Common myeloid progenitor, CD34-positive (primary cell): Measurements from ENCODE around the gene CSF3.

Source experiments
- CTCF ChIA-PET: fragments of 350-600 bp; sonication (Branson Sonifier 250); formaldehyde crosslinking; loops from one replicate; lab custom pipeline; 2021; ENCODE audit warnings: antibody characterized with exemption; lab: Charles Lee
- POLR2A ChIA-PET: fragments of 350-600 bp; sonication (Branson Sonifier 250); formaldehyde crosslinking; loops from one replicate; lab custom pipeline; 2021; ENCODE audit warnings: antibody characterized with exemption; lab: Charles Lee
- DNase-seq, 3 donors: peaks; one replicate each; pipeline versions ENCODE4 v3.0.0 to v3.0.0-alpha.2; 2013
- H3K27ac ChIP-seq, 2 experiments: 1 replicate in 1 of 2; 2 replicates in 1 of 2; pipeline ENCODE4 v1.7.0; 2013; ENCODE audit warnings: inconsistent platforms in 2 of 2, low read length in 2 of 2, mild to moderate bottlenecking in 2 of 2, low read depth in 1 of 2, moderate library complexity in 1 of 2; ENCODE audit not compliant: severe bottlenecking in 2 of 2, insufficient read depth in 1 of 2, poor library complexity in 1 of 2
- H3K27me3 ChIP-seq, 5 experiments: replicated peaks in 2 of 5; 1 replicate in 3 of 5; 2 replicates in 2 of 5; pipeline versions ENCODE4 v1.6.1 to v1.7.0; 2013; ENCODE audit warnings: low read length in 4 of 5, mild to moderate bottlenecking in 2 of 5, moderate library complexity in 2 of 5, inconsistent platforms in 1 of 5; ENCODE audit not compliant: insufficient read depth in 5 of 5, control insufficient read depth in 4 of 5
- H3K36me3 ChIP-seq, 4 experiments: 1 replicate in 2 of 4; 2 replicates in 2 of 4; pipeline versions ENCODE4 v1.6.1 to v1.7.0; 2013; ENCODE audit warnings: low read length in 3 of 4, control low read depth in 1 of 4, mild to moderate bottlenecking in 1 of 4; ENCODE audit not compliant: control insufficient read depth in 4 of 4, insufficient read depth in 4 of 4
- H3K4me1 ChIP-seq, 4 experiments: 1 replicate in 3 of 4; 2 replicates in 1 of 4; pipeline versions ENCODE4 v1.6.1 to v1.7.1; 2013; ENCODE audit warnings: low read length in 3 of 4, mild to moderate bottlenecking in 3 of 4, control low read depth in 1 of 4, inconsistent platforms in 1 of 4, moderate library complexity in 1 of 4; ENCODE audit not compliant: control insufficient read depth in 4 of 4, insufficient read depth in 4 of 4; ENCODE audit errors: control extremely low read depth in 1 of 4
- H3K4me3 ChIP-seq, 7 experiments: 1 replicate in 4 of 7; 2 replicates in 3 of 7; pipeline versions ENCODE4 v1.5.1 to v1.7.0; 2013; ENCODE audit warnings: mild to moderate bottlenecking in 7 of 7, low read length in 6 of 7, moderate library complexity in 6 of 7, inconsistent platforms in 2 of 7, low read depth in 2 of 7, control low read depth in 1 of 7; ENCODE audit not compliant: insufficient read depth in 4 of 7, control insufficient read depth in 1 of 7; ENCODE audit errors: extremely low read depth in 1 of 7
- H3K9me3 ChIP-seq, 5 experiments: 1 replicate in 4 of 5; 2 replicates in 1 of 5; pipeline versions ENCODE4 v1.6.1 to v1.7.1; 2013; ENCODE audit warnings: low read length in 4 of 5, mild to moderate bottlenecking in 2 of 5, inconsistent platforms in 1 of 5, low read depth in 1 of 5, moderate library complexity in 1 of 5; ENCODE audit not compliant: control insufficient read depth in 4 of 5, insufficient read depth in 2 of 5; ENCODE audit errors: control extremely low read depth in 1 of 5
- WGBS: methylation state at CpG from one replicate; pipeline ENCODE4 v1.1.5; 2013; ENCODE audit not compliant: insufficient coverage; 5-methylcytosine and 5-hydroxymethylcytosine counted together

CSF3 gene

DNA sequence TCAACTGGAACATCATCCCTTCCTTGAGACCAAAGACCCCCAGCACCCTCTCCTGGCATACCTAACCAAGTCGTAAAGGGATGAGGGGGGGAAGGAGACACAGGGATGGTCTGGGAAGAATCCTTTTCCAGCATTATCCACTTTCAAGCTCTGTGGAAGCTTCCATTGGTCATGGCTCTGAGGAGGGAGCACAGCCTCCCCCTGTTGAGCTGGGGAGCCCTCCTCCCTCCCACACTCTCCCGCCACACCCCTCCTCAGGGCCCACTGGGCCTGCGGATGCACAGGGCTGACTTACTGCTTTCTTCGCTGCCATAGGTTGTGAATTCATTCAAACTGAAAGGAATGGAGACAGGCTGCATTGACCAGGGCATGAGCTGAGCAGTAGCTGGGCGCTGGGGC, 12.4 kb downstream of the CSF3 start:
- CTCF ChIA-PET = interaction anchor here (0.8 to 6.9 kb wide), 17 partner anchors 10 to 451 kb away, joined by 3 to 113 read pairs (median 5); partner anchors contain the start of gene CSF3

DNA sequence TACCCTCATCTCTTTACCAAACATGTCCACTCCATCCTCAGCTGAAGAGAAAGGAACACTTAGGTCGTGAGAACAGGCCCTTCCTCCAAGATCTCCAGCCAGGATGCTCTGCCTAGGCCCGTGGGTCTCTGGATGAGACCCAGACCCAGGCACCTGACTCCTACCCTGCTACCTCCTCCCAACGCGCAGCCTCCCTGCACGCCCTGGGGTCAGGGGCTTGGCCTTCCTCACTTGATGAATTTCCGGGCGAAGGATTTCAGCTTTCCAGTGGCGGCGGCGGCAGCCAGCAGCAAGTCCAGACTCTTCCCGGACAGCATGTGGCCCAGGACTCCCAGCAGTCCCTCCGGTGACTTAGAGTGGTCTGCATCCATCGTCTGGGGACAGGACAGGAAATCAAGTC, 13.4 kb downstream of the CSF3 start:
- 95% methylated on average over 10 of the region's 13 CpGs for WGBS
- H3K4me3 ChIP-seq = no peak overlapping the region
- POLR2A ChIA-PET = interaction anchor here (0.6 kb wide), 1 partner anchor 44 kb away, joined by 3 read pairs; no protein-coding TSS in a partner anchor
- no peak for DNase-seq
- no peak overlapping the region for H3K27ac ChIP-seq
- no peaks in the 10 kb centered on the region for H3K9me3 ChIP-seq
- peaks cover 17 to 84% (median 66%) of the 10 kb centered on the region in 4 experiments for H3K36me3 ChIP-seq
- peaks cover 0 to 2% (median 0%) of the 10 kb centered on the region in 4 experiments for H3K4me1 ChIP-seq
- H3K27me3 ChIP-seq = no peaks in the 10 kb centered on the region
- CTCF ChIA-PET = interaction anchor here (0.9 to 6.9 kb wide), 7 partner anchors 9 to 140 kb away, joined by 3 to 113 read pairs (median 7); partner anchors contain the start of gene CSF3

More for the DNA sequence above, 12.4 kb downstream of the CSF3 start:
- Histone ChIP-seq H3K27me3 (no peaks in the 10 kb centered on the region), H3K27ac (no peak overlapping the region), H3K36me3 (peaks cover 15 to 83% (median 65%) of the 10 kb centered on the region in 4 experiments), H3K9me3 (no peaks in the 10 kb centered on the region), H3K4me1 (peaks cover 0 to 6% (median 0%) of the 10 kb centered on the region in 4 experiments), H3K4me3 (no peak overlapping the region)
- POLR2A ChIA-PET = no interaction called here
- no peak for DNase-seq
- 100% methylated on average over 1 of the region's 5 CpGs for WGBS

DNA sequence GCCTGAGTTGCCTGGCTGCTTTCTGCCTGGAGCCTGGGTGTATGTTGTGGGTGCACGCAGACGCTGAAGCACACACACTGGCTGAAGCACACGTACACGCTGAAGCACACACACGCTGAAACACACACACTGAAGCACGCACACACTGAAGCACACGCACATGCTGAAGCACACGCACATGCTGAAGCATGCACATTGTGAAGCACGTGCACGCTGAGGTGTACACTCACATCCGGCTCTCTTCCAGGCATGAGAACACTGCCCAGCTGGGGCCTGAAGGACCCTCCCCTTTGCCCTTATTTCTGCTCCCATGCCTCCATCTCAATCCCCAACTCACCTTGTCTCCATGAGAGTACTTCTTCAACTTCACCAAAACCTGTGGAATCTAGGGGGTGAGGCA, 16.5 kb downstream of the CSF3 start:
- Histone ChIP-seq H3K4me3 (no peak overlapping the region), H3K36me3 (peaks cover 17 to 81% (median 67%) of the 10 kb centered on the region in 4 experiments), H3K27me3 (no peaks in the 10 kb centered on the region), H3K9me3 (no peaks in the 10 kb centered on the region), H3K4me1 (no peaks in the 10 kb centered on the region), H3K27ac (no peak overlapping the region)
- DNase-seq = no peak
- POLR2A ChIA-PET = interaction anchor here (1.5 kb wide), 1 partner anchor 15 kb away, joined by 3 read pairs; no protein-coding TSS in a partner anchor
- 95% methylated on average over 11 of the region's 11 CpGs for WGBS
- CTCF ChIA-PET = interaction anchor here (1.4 to 2.5 kb wide), 2 partner anchors 10 to 54 kb away, joined by 4 to 10 read pairs; no protein-coding TSS in a partner anchor

DNA sequence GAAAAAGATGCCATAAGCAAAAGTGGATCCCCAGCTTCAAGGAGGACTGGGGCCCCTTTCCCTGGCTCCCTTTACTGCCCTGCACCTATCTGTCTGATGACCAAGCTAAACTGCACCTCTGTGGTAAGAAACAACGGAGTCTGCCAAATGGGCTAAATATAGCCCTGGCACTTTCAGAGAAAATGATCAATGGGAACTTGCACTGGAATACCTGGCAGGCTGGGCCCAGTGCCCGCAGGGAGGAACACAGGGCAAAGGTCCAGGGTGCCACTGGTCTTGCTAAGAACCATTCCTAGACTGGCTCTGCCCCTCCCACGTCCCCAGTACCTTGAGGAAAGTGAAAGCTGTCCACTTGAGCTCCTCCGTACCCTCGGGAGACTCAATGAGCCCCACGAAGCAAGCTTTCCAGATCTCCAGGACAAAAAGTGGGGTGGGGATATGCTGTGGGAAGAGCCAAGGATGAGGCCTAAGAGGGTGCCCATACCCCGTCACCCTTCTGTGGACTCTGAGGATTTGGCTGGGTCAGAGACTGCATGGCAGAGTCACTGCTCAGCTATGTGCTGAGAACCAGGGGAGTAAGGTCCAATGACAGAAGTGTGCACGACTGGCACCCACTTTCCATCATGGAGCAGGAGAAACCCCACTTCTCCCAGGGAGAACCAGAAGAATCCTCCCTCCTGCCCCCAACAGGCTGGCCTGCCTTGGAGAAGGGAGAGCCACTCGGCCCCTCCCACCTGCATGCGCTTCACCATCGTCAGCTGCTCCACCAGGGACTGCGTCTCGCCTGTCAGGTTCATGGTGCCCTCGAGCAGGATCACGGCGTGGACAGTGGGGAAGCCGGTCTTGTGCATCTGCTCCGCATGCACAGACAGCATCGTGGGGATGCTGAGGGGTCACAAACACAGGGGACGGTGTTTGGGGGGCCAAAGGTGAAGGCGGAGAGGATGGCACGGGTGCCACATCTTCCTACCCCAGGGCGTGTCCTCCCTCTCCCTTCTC, 17.4 kb downstream of the CSF3 start:
- POLR2A ChIA-PET = interaction anchor here (1.0 to 1.5 kb wide), 2 partner anchors 16 to 18 kb away, joined by 3 read pairs; partner anchors contain the start of gene CSF3
- Histone ChIP-seq H3K4me3 (no peak overlapping the region), H3K27ac (no peak overlapping the region), H3K36me3 (peaks cover 17 to 78% (median 63%) of the 10 kb centered on the region in 4 experiments), H3K27me3 (no peaks in the 10 kb centered on the region), H3K4me1 (no peaks in the 10 kb centered on the region), H3K9me3 (no peaks in the 10 kb centered on the region)
- over 99% methylated on average over 12 of the region's 23 CpGs for WGBS
- DNase-seq = no peak
- CTCF ChIA-PET = interaction anchor here (0.5 to 1.4 kb wide), 5 partner anchors 10 to 439 kb away, joined by 3 to 4 read pairs (median 3); no protein-coding TSS in a partner anchor

DNA sequence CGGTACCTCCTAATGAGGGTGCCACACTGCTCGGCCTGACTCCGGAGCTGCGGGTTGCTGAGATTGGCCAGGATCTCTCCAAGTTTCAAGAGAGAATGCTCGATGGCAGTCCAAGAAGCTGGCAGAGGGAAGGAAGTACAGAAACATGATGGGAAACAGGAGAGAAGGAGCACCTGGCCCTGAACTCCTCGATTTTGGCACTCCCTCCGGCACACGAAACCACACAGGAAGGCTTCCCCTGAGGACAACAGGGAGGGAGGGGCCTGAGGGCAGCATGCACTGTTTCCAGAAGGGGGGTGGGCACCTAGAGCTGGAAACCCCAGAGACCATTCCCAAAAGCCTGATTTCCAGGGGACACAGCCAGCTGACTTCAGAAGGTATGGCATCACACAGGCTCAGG, 18.1 kb downstream of the CSF3 start:
- 96% methylated on average over 7 of the region's 8 CpGs for WGBS

DNA sequence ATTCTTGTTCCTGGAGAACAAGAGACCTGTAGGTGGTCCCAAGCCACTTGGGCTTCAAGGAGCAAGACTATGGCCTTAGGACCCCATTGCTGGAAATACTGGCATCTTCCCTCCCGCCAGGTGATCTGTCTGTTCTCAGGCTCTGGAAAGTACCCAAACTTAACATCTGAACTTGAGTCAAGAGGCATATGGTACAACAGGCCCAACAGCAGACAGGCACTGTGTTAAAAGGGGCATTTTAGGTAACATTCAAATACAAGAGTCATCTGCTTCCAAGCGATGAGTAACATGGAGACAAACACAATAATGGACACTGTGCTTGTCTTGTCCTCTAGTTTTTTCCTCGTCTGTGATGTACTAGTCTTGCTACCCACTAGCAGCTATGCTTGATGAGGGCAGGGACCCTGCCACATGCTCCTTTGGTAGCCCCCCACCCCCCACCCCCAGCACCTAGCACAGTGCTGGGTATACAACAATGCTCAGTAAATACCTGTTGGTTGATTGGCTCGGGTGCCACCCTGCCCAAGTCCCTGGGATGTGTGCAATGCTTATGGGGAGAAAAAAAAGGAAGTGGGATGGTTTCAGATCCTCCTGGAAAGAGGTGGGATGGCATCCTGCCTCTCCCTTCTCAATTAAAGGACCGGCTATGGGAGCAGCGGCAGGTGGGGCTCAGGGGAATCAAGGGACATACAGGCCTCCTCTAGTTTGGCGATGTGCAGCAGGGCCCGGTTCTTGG, 19.4 kb downstream of the CSF3 start:
- H3K9me3 ChIP-seq = no peaks in the 10 kb centered on the region
- WGBS = 90% methylated on average over 7 of the region's 8 CpGs
- peaks cover 15 to 61% (median 51%) of the 10 kb centered on the region in 4 experiments for H3K36me3 ChIP-seq
- H3K27me3 ChIP-seq = no peaks in the 10 kb centered on the region
- no peak overlapping the region for H3K4me3 ChIP-seq
- no peak for DNase-seq
- H3K4me1 ChIP-seq = peaks cover 0 to 4% (median 1%) of the 10 kb centered on the region in 4 experiments
- CTCF ChIA-PET = interaction anchor here (0.6 to 6.2 kb wide), 11 partner anchors 8 to 78 kb away, joined by 3 to 56 read pairs (median 6); no protein-coding TSS in a partner anchor
- H3K27ac ChIP-seq = no peak overlapping the region
- POLR2A ChIA-PET = no interaction called here

More for the DNA sequence above, 18.1 kb downstream of the CSF3 start:
- H3K27ac ChIP-seq = no peak overlapping the region
- H3K36me3 ChIP-seq = peaks cover 17 to 74% (median 61%) of the 10 kb centered on the region in 4 experiments
- H3K9me3 ChIP-seq = no peaks in the 10 kb centered on the region
- DNase-seq = no peak
- H3K27me3 ChIP-seq = no peaks in the 10 kb centered on the region
- POLR2A ChIA-PET = interaction anchor here (1.0 kb wide), 1 partner anchor 18 kb away, joined by 3 read pairs; the partner anchor contains the start of gene CSF3
- CTCF ChIA-PET = interaction anchor here (0.5 to 1.2 kb wide), 4 partner anchors 11 to 439 kb away, joined by 3 to 6 read pairs (median 3); no protein-coding TSS in a partner anchor
- H3K4me1 ChIP-seq = no peaks in the 10 kb centered on the region
- no peak overlapping the region for H3K4me3 ChIP-seq
